GM10248 (cell line): Measurements from ENCODE around the gene CD79B.

Experiments used
- CTCF ChIA-PET: fragments of 300-600 bp; sonication (Branson Sonifier 250); formaldehyde crosslinking; extraction: SDS; loops from one replicate; lab custom pipeline; 2021; ENCODE audit warnings: antibody characterized with exemption; lab: Yijun Ruan, JAX
- POLR2A ChIA-PET: fragments of 350-650 bp; sonication (Branson Sonifier 250); formaldehyde crosslinking; extraction: SDS; loops from one replicate; lab custom pipeline; 2020; ENCODE audit warnings: antibody characterized with exemption; lab: Yijun Ruan, JAX
- DNase-seq: peaks from one replicate; pipeline ENCODE4 v3.0.0; 2012; ENCODE audit errors: extremely low spot score
- CTCF ChIP-seq: IDR thresholded peaks from 2 replicates; pipeline ENCODE4 v1.5.1; 2012; ENCODE audit warnings: mild to moderate bottlenecking, low read depth; ENCODE audit errors: extremely low read depth, missing control alignments, control extremely low read depth

CD79B gene

GRCh38 chr17:63955232-63955631, 23.1 kb upstream of the CD79B start:
- ChIA-PET POLR2A (no interaction called here), CTCF (interaction anchor here (0.9 to 7.2 kb wide), 7 partner anchors 9 to 178 kb away, joined by 3 to 74 read pairs (median 5); partner anchors contain the start of genes CSHL1 and GH1)
- no peak for DNase-seq
- TF ChIP-seq CTCF: no peak

- peak; percentile 49 for DNase-seq
- POLR2A ChIA-PET: no interaction called here
- no peak for TF ChIP-seq CTCF
- CTCF ChIA-PET: interaction anchor here (0.9 to 7.2 kb wide), 8 partner anchors 8 to 179 kb away, joined by 3 to 74 read pairs (median 6); partner anchors contain the start of genes CSHL1 and GH1
Observed at GRCh38 chr17:63954402-63955063, 22.4 kb upstream of the CD79B start.

- DNase-seq: peak; percentile 77
- POLR2A ChIA-PET: interaction anchor here (0.5 to 0.6 kb wide), 2 partner anchors 14 to 108 kb away, joined by 3 to 5 read pairs; no protein-coding TSS in a partner anchor
- CTCF ChIA-PET: interaction anchor here (0.7 to 7.2 kb wide), 23 partner anchors 8 to 197 kb away, joined by 3 to 74 read pairs (median 4); partner anchors contain the start of genes CD79B, CSHL1 and GH1
- TF ChIP-seq CTCF: peak; percentile 67
Observed at GRCh38 chr17:63950940-63951907, 19.1 kb upstream of the CD79B start.

DNA sequence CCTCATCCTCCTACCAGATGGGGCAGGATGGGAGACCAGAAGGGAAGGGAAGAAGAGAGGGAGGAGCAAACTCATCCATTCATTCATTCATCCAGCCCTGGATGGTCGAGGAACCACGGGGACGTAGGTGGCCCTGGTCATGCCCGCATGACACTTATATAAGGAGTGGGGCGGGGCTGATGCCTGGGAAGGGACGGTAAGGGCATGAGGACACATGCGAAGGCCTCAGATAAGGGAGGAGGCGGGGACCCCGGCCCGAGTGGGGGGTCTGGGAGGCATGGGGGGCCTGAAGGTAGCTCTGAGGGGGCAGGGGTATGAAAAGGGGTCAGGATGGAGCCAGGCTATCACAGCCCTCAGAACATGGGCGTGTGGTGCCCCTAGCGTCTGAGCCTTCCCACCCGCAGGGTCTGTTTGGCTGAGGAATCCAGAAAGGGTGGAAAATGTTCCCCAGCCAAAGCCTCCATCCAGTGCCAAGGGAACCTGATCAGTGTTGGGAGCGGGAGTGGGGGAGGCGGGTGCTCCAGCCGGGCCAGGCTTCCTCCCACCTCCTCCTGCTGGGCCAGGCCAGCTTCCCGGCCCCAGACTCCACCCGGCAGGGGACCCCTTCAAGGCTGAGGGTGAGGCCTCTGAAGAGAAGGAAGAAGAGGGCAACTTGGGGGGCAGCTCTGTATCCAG, 17.6 kb upstream of the CD79B start:
- CTCF ChIA-PET: interaction anchor here (1.0 to 7.2 kb wide), 11 partner anchors 14 to 183 kb away, joined by 3 to 74 read pairs (median 6); partner anchors contain the start of genes CD79B, CSHL1 and GH1
- DNase-seq: no peak
- POLR2A ChIA-PET: no interaction called here
- TF ChIP-seq CTCF: no peak

- CTCF ChIA-PET: interaction anchor here (1.0 to 7.2 kb wide), 5 partner anchors 17 to 45 kb away, joined by 3 to 74 read pairs (median 33); partner anchors contain the start of genes CD79B, CSHL1 and GH1
- no peak for DNase-seq
- POLR2A ChIA-PET: interaction anchor here (0.7 kb wide), 1 partner anchor 70 kb away, joined by 5 read pairs; no protein-coding TSS in a partner anchor
- no peak for TF ChIP-seq CTCF
Observed at GRCh38 chr17:63948521-63948920, 16.4 kb upstream of the CD79B start.
